ENCODE data around the gene PPP2R3A. TPM values are rescaled to one million over a fixed set of nuclear protein-coding genes. Genes with fewer than 3 reads are reported as not detected.

The PPP2R3A gene
- total RNA-seq, 1 donor from 2014 or later, result not detected

DNA sequence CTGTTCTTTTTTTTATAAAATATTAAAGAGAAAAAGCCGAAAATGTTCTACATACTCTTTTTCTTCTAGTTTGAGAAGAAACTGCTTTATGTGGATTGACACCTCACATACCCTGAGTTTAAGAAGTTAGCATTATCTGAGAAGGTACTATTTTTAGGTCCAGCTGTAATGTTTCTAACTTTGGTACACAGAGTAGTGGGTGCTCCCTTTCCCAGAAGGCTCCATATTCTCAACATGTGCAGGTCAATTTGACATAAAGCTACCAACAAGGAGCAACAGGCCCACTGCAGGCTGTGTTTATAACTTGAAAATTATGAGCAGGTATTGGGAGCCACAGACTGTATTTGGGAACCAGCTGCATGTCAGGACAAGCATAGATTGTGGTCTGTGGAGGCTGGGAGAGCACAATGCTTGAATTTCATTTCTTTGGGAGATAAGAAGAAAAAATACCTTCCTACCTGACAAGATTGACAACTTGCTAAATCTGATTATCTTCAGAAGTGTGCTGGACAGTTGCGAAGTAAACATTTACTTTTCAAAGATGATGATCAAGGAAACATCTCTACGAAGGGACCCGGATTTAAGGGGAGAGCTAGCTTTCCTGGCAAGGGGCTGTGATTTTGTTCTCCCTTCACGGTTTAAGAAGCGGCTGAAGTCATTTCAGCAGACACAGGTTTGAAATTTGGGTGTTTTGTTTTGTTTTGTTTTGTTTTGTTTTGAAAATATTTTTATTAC lies 57.2 kb downstream of the PPP2R3A start:
- intact Hi-C loops (cut with micrococcal nuclease), result no loop called here

- intact Hi-C loops (cut with micrococcal nuclease), result no loop called here
Measured at GRCh38 chr3:136023264-136023978, 57.9 kb downstream of the PPP2R3A start.

GRCh38 chr3:136036306-136036705 lies 70.8 kb downstream of the PPP2R3A start:
- intact Hi-C loops (cut with micrococcal nuclease), result no loop called here

- intact Hi-C loops (cut with micrococcal nuclease), result no loop called here
Measured at GRCh38 chr3:136038668-136039067, 73.1 kb downstream of the PPP2R3A start.

DNA sequence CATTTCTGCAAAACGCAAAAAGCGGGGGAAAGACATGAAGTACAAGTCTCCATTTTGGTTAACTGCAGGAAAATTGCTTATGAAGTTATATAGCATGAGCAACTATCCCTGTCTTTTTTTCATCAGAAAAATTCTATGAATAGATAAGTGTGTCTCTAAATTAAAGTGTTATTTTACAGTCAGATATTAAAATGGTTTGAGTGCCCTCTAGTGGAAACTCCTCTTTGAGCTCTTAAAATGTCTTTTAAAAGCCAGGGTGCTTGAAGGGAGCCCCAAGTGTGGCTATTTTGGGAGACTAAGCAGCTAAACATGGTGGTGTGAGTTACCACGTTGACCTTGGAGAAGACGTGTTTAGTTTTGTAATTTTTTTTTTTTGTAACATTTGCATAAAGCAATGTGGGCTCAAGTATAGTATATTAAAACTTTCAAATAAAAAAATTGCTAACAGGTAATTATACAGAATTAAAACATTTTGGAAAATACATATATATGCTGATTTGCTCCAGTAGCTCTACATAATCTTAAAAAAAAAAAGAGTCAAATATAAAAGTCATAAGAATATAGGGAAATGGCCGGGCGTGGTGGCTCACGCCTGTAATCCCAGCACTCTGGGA lies 77.2 kb downstream of the PPP2R3A start:
- intact Hi-C loops (cut with micrococcal nuclease), result loop anchor here (5.0 kb wide), 1 partner anchor 1245 kb away; the partner anchor contains the start of gene EPHB1

- intact Hi-C loops (cut with micrococcal nuclease), result loop anchor here (5.0 kb wide), 1 partner anchor 1248 kb away; the partner anchor contains the start of gene EPHB1
Measured at GRCh38 chr3:136044980-136045745, 79.6 kb downstream of the PPP2R3A start.

- intact Hi-C loops (cut with micrococcal nuclease), result no loop called here
Measured at GRCh38 chr3:136048068-136048467, 82.5 kb downstream of the PPP2R3A start.

DNA sequence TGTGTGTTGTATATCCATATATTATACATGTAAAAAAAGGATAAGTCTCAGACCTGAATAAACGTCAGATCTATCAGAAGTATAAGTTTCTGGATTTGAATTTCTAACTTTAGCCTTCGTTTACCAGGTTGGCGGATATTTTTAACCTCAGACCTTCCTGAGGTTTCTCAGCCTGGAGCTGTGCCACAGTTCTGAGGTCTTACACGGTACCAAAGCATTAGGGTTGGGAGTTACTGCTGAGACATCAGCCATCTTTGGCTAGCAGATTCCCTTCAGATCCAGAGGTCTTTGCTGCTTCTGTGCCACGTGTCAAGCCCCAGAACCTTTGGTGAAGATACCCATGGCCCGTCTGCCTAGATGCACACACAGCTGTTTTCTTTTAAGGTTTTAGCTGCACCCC lies 84.7 kb downstream of the PPP2R3A start:
- intact Hi-C loops (cut with micrococcal nuclease), result no loop called here

DNA sequence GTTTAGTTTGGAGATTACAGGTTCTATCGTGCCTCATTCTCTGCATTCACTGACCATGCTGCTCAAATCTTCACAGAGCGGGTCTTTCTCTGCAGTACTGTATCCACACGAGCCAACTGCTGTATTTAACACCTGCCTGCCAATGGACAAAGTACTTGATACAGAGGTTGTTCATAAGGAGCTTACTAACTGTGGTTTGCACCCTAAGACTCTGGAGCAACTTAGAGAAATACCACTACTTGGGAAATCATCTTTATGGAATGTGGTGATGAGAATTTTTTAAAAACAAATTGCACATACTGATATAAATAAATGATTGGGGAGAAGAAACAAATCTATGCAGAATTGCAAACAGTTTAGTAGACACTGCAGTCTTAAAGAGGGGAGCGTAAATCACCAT lies 90.0 kb downstream of the PPP2R3A start:
- intact Hi-C loops (cut with micrococcal nuclease), result no loop called here

GRCh38 chr3:136067211-136067610 lies 101.7 kb downstream of the PPP2R3A start:
- intact Hi-C loops (cut with micrococcal nuclease), result no loop called here

DNA sequence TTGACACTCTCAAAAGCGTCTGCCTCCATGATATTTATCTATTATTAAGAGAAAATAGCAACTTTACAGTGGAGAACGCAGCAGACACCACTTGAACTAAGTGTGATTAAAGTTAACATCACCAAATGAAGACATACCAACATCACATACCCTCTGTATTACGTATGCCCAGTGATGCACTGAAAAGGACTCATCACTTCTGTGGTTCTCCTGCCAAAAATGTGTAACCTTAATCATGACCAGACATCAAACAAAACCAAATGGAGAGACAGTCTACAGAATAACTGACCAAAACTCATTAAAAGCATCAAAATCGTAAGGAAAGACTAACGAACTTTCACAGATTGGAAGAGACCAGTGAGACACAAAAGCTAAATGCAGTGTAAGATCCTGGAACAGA lies 103.2 kb downstream of the PPP2R3A start:
- intact Hi-C loops (cut with micrococcal nuclease), result no loop called here

DNA sequence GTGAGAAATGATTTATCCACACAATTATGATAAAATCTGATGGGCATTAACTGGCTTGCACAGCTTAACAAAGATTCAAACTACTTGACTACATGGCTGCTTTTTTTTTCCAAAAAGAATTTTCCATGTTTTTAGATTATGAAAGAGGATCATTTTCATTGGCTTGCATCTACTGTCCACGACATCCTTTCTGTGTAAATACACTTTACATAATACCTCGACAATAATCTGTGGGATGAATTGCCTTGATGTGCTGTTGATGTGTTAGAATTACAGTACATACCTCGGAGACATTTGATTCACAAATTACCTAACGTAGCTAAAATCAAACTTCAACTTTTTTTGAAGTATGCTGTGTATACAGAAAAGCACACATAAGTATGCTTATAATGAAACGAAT lies 104.4 kb downstream of the PPP2R3A start:
- intact Hi-C loops (cut with micrococcal nuclease), result loop anchor here (10.0 kb wide), 1 partner anchor 1875 kb away; no protein-coding TSS in a partner anchor

- intact Hi-C loops (cut with micrococcal nuclease), result loop anchor here (10.0 kb wide), 1 partner anchor 1874 kb away; no protein-coding TSS in a partner anchor
Measured at GRCh38 chr3:136070334-136070733, 104.8 kb downstream of the PPP2R3A start.

GRCh38 chr3:136070953-136071949 lies 105.7 kb downstream of the PPP2R3A start:
- intact Hi-C loops (cut with micrococcal nuclease), result loop anchor here (10.0 kb wide), 1 partner anchor 1874 kb away; no protein-coding TSS in a partner anchor

DNA sequence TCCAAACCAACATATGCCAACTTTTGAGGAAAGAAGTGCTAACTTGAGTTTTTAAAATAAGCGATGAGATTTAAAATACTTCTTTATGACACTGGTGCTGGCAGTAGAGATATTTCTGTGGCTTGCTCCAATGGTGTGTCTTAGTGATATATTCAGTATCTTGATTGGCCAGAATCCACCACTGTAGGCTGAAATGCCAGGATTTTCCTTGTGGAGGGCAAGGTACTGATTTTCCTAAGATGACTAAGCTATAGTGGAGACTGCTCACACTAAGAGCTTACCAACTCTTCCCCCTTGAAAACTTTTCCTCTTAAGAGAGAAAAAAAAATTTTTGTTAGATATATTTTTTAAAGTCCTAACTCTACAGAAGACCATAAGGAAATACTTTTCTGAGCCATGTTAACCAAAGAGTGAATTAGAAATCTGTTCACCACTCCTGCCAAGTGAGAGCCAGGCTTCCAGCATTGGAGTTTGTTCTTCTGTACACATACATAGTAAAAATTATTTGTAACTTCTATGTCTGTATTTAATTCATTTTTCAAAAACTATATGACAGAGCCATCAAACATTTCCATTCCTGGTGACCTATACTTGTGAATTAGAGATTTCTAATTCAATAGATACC lies 109.1 kb downstream of the PPP2R3A start:
- intact Hi-C loops (cut with micrococcal nuclease), result loop anchor here (1.0 to 10.0 kb wide), 6 partner anchors 122 to 1870 kb away; partner anchors contain the start of genes MSL2 and PCCB

GRCh38 chr3:136075218-136075808 lies 109.8 kb downstream of the PPP2R3A start:
- intact Hi-C loops (cut with micrococcal nuclease), result loop anchor here (1.0 to 10.0 kb wide), 6 partner anchors 121 to 1869 kb away; partner anchors contain the start of genes MSL2 and PCCB

DNA sequence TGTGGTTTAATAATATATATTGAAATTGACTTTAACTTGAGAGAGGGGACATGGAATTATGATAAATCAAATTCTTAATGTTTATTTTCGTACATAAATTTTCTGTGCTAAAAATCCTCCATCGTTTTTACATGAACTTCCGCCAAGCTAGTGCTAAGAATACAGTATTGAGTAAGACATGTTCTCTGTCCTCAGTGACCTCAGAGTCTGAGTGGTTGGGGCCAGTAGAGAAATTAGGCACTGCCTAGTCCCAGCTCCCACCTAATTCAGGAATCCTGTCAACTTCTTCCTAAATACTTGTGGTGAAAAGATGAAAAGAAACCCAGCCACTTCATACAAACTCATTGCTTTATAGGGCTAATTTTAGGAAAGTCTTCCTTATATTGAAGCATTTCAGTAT lies 110.3 kb downstream of the PPP2R3A start:
- intact Hi-C loops (cut with micrococcal nuclease), result loop anchor here (1.0 to 10.0 kb wide), 7 partner anchors 121 to 1869 kb away; partner anchors contain the start of genes MSL2 and PCCB
